OCI-LY1 (cell line): Measurements from ENCODE around the gene TFE3.
A peak's percentile ranks its signal among the peaks of the same experiment; 100 is the strongest.

Experiments used
- H2AFZ ChIP-seq: fragments of 200-600 bp; sonication (generic), shearing (Covaris generic); 2 replicates; pipeline ENCODE4 v1.6.0; 2014; ENCODE audit warnings: antibody characterized with exemption, mild to moderate bottlenecking, low read length
- H3F3A ChIP-seq: fragments of 200-600 bp; sonication (generic), shearing (Covaris generic); 2 replicates; pipeline ENCODE4 v1.6.0; 2014; ENCODE audit warnings: mild to moderate bottlenecking, antibody characterized with exemption, low read length, moderate library complexity; ENCODE audit not compliant: insufficient read depth
- H3K27ac ChIP-seq: fragments of 200-600 bp; sonication (generic); 2 replicates; pipeline ENCODE4 v1.5.1; 2014; ENCODE audit warnings: low read length, mixed run types, mild to moderate bottlenecking, low read depth; ENCODE audit not compliant: poor library complexity, severe bottlenecking
- H3K27me3 ChIP-seq: fragments of 200-600 bp; sonication (generic); 2 replicates; pipeline ENCODE4 v1.6.0; 2014; ENCODE audit warnings: antibody characterized with exemption, mild to moderate bottlenecking, low read length, moderate library complexity; ENCODE audit not compliant: insufficient read depth
- H3K36me3 ChIP-seq: fragments of 200-600 bp; sonication (generic); 2 replicates; pipeline ENCODE4 v1.6.1; 2014; ENCODE audit warnings: mild to moderate bottlenecking, antibody characterized with exemption, low read length, moderate library complexity, mixed read lengths; ENCODE audit not compliant: insufficient read depth
- H3K4me1 ChIP-seq: fragments of 200-600 bp; sonication (generic); 2 replicates; pipeline ENCODE4 v1.5.1; 2014; ENCODE audit warnings: mild to moderate bottlenecking, low read length, moderate library complexity; ENCODE audit not compliant: insufficient read depth, severe bottlenecking
- H3K4me2 ChIP-seq: fragments of 200-600 bp; sonication (generic), shearing (Covaris generic); 2 replicates; pipeline ENCODE4 v1.6.1; 2014; ENCODE audit warnings: low read length
- H3K4me3 ChIP-seq: fragments of 200-600 bp; sonication (generic); 2 replicates; pipeline ENCODE4 v1.5.1; 2014; ENCODE audit warnings: low read length, low read depth, mild to moderate bottlenecking, mixed read lengths; ENCODE audit not compliant: poor library complexity, severe bottlenecking
- H3K79me2 ChIP-seq: fragments of 200-600 bp; shearing (Covaris generic); 2 replicates; pipeline ENCODE4 v1.6.1; 2016; ENCODE audit warnings: mixed run types, low read length, mixed read lengths; ENCODE audit not compliant: insufficient read depth
- H3K9ac ChIP-seq: fragments of 200-600 bp; sonication (generic), shearing (Covaris generic); 2 replicates; pipeline ENCODE4 v1.6.1; 2014; ENCODE audit warnings: mild to moderate bottlenecking, low read length, mixed read lengths
- H3K9me2 ChIP-seq: fragments of 200-600 bp; sonication (generic), shearing (Covaris generic); 2 replicates; pipeline ENCODE4 v1.6.1; 2014; ENCODE audit warnings: low read depth, mild to moderate bottlenecking, low read length, mixed read lengths
- H3K9me3 ChIP-seq: fragments of 200-600 bp; shearing (Covaris generic); 2 replicates; pipeline ENCODE4 v1.6.1; 2014; ENCODE audit warnings: low read length, mixed read lengths
- H4K20me1 ChIP-seq: fragments of 200-600 bp; sonication (generic), shearing (Covaris generic); 2 replicates; pipeline ENCODE4 v1.6.0; 2016; ENCODE audit warnings: mild to moderate bottlenecking, low read length; ENCODE audit not compliant: insufficient read depth
- CTCF ChIP-seq: fragments of 200-600 bp; sonication (generic), shearing (Covaris generic); IDR thresholded peaks from 2 replicates; pipeline ENCODE4 v1.5.1; 2017; ENCODE audit warnings: mild to moderate bottlenecking, antibody characterized with exemption, low read length, moderate library complexity, mixed read lengths
- EZH2 ChIP-seq: fragments of 200-600 bp; sonication (generic), shearing (Covaris generic); IDR thresholded peaks from 2 replicates; pipeline ENCODE4 v1.8.0; 2017; ENCODE audit warnings: borderline replicate concordance, mixed run types, mild to moderate bottlenecking, antibody characterized with exemption, low read length, moderate library complexity, mixed read lengths

The TFE3 gene

GRCh38 chrX:49059201-49059600, 16.0 kb upstream of the TFE3 start:
- peak overlapping the region; percentile 34; the same call in 1 of the 2 replicates for H3K4me2 ChIP-seq

GRCh38 chrX:49058794-49059193, 15.6 kb upstream of the TFE3 start, which contains the start of gene CCDC120:
Gene CCDC120 (plus strand): TSS chrX:49058999. CDS start chrX:49062042, 3,043 bp downstream.
- H3K36me3 ChIP-seq: no peaks in the 10 kb centered on the region
- no peaks in the 10 kb centered on the region for H3K79me2 ChIP-seq
- H3K9me2 ChIP-seq: no peaks in the 10 kb centered on the region
- no peaks in the 10 kb centered on the region for H3K9me3 ChIP-seq
- H3K4me2 ChIP-seq: peak within 1 kb of the TSS; percentile 34; the same call in 1 of the 2 replicates
- TF ChIP-seq CTCF (no peak), EZH2 (no peak)
- H3K27me3 ChIP-seq: no peaks in the 10 kb centered on the region
- no peak within 1 kb of the TSS for H2AFZ ChIP-seq
- no peaks in the 10 kb centered on the region for H3F3A ChIP-seq
- peaks cover 19% of the 10 kb centered on the region for H3K4me1 ChIP-seq
- peak within 1 kb of the TSS; percentile 49 for H3K4me3 ChIP-seq
- H3K9ac ChIP-seq: peak within 1 kb of the TSS; percentile 37; the same call in 1 of the 2 replicates
- H4K20me1 ChIP-seq: no peaks in the 10 kb centered on the region
- H3K27ac ChIP-seq: no peak within 1 kb of the TSS

More at GRCh38 chrX:49059201-49059600, 16.0 kb upstream of the TFE3 start:
- H3K9me2 ChIP-seq: no peaks in the 10 kb centered on the region
- TF ChIP-seq EZH2 (no peak), CTCF (no peak)
- no peaks in the 10 kb centered on the region for H4K20me1 ChIP-seq
- no peaks in the 10 kb centered on the region for H3K27me3 ChIP-seq
- H3K27ac ChIP-seq: no peak overlapping the region
- H3K9me3 ChIP-seq: no peaks in the 10 kb centered on the region
- peaks cover 15% of the 10 kb centered on the region for H3K4me1 ChIP-seq
- H3K9ac ChIP-seq: peak overlapping the region; percentile 37; the same call in 1 of the 2 replicates
- no peaks in the 10 kb centered on the region for H3K36me3 ChIP-seq
- H3K4me3 ChIP-seq: peak overlapping the region; percentile 49
- no peak overlapping the region for H2AFZ ChIP-seq
- no peaks in the 10 kb centered on the region for H3K79me2 ChIP-seq
- no peaks in the 10 kb centered on the region for H3F3A ChIP-seq

- H3K9me3 ChIP-seq: no peaks in the 10 kb centered on the region
- no peaks in the 10 kb centered on the region for H3K36me3 ChIP-seq
- H3K9ac ChIP-seq: peak overlapping the region; percentile 93
- peak overlapping the region; percentile 61 for H3K27ac ChIP-seq
- H3K4me1 ChIP-seq: peaks cover 23% of the 10 kb centered on the region
- no peak overlapping the region for H2AFZ ChIP-seq
- H3K4me3 ChIP-seq: peak overlapping the region; percentile 92
- no peaks in the 10 kb centered on the region for H3K9me2 ChIP-seq
- no peaks in the 10 kb centered on the region for H3K27me3 ChIP-seq
- H3K79me2 ChIP-seq: no peaks in the 10 kb centered on the region
- TF ChIP-seq EZH2 (no peak), CTCF (no peak)
- H3F3A ChIP-seq: no peaks in the 10 kb centered on the region
- H4K20me1 ChIP-seq: no peaks in the 10 kb centered on the region
- H3K4me2 ChIP-seq: peak overlapping the region; percentile 98
Observed at GRCh38 chrX:49054073-49054762, 11.1 kb upstream of the TFE3 start.
